Measurements from ENCODE around the gene PCGF3.

The PCGF3 gene

GRCh38 chr4:723751-724530 lies 18.3 kb downstream of the PCGF3 start:
- H3K9me3 ChIP-seq (ENCODE audit: insufficient read depth, low read length): no peaks in the 10 kb centered on the region
- TF ChIP-seq EZH2phosphoT487 (conservative IDR thresholded peaks at IDR 0.05; ENCODE audit: low read length): no peak
- TF ChIP-seq, protein P1, sequence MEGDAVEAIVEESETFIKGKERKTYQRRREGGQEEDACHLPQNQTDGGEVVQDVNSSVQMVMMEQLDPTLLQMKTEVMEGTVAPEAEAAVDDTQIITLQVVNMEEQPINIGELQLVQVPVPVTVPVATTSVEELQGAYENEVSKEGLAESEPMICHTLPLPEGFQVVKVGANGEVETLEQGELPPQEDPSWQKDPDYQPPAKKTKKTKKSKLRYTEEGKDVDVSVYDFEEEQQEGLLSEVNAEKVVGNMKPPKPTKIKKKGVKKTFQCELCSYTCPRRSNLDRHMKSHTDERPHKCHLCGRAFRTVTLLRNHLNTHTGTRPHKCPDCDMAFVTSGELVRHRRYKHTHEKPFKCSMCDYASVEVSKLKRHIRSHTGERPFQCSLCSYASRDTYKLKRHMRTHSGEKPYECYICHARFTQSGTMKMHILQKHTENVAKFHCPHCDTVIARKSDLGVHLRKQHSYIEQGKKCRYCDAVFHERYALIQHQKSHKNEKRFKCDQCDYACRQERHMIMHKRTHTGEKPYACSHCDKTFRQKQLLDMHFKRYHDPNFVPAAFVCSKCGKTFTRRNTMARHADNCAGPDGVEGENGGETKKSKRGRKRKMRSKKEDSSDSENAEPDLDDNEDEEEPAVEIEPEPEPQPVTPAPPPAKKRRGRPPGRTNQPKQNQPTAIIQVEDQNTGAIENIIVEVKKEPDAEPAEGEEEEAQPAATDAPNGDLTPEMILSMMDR (IDR thresholded peaks at IDR 0.05; ENCODE audit: insufficient read depth, low read length, poor library complexity, severe bottlenecking): no peak
- no peaks in the 10 kb centered on the region; the same call in 1 of the 2 replicates for H4K20me1 ChIP-seq (ENCODE audit: low read depth, low read length)
- no peak overlapping the region for H3K9ac ChIP-seq (ENCODE audit: low read length)
- H3K79me2 ChIP-seq (ENCODE audit: insufficient read depth, low read length): peaks cover 67% of the 10 kb centered on the region
- no peak overlapping the region for H2AFZ ChIP-seq (ENCODE audit: low read depth, low read length, severe bottlenecking)
- H3K27me3 ChIP-seq (ENCODE audit: low read length): no peaks in the 10 kb centered on the region
- no peaks in the 10 kb centered on the region for H3F3A ChIP-seq (ENCODE audit: insufficient read depth)
- no peak overlapping the region for H3K4me3 ChIP-seq (ENCODE audit: insufficient read depth, low read length, poor library complexity, severe bottlenecking)
- H3K9me2 ChIP-seq (replicated peaks; ENCODE audit: insufficient read depth, low read length): no peaks in the 10 kb centered on the region
- no peak overlapping the region for H3K27ac ChIP-seq (ENCODE audit: low read depth, low read length)
- H3K4me2 ChIP-seq (ENCODE audit: low read depth, low read length, poor library complexity, severe bottlenecking): no peak overlapping the region
- H3K36me3 ChIP-seq (ENCODE audit: low read length): no peaks in the 10 kb centered on the region

- no peaks in the 10 kb centered on the region for H3F3A ChIP-seq (ENCODE audit: insufficient read depth)
- peaks cover 51% of the 10 kb centered on the region for H3K79me2 ChIP-seq (ENCODE audit: insufficient read depth, low read length)
- no peaks in the 10 kb centered on the region for H3K9me2 ChIP-seq (replicated peaks; ENCODE audit: insufficient read depth, low read length)
- H4K20me1 ChIP-seq (ENCODE audit: low read depth, low read length): no peaks in the 10 kb centered on the region; the same call in 1 of the 2 replicates
- H3K27me3 ChIP-seq (ENCODE audit: low read length): no peaks in the 10 kb centered on the region
- no peak overlapping the region for H2AFZ ChIP-seq (ENCODE audit: low read depth, low read length, severe bottlenecking)
- no peak overlapping the region for H3K9ac ChIP-seq (ENCODE audit: low read length)
- H3K4me2 ChIP-seq (ENCODE audit: low read depth, low read length, poor library complexity, severe bottlenecking): no peak overlapping the region
- TF ChIP-seq, protein P1 (IDR thresholded peaks at IDR 0.05; ENCODE audit: insufficient read depth, low read length, poor library complexity, severe bottlenecking): no peak
- no peak for TF ChIP-seq EZH2phosphoT487 (conservative IDR thresholded peaks at IDR 0.05; ENCODE audit: low read length)
- no peaks in the 10 kb centered on the region for H3K9me3 ChIP-seq (ENCODE audit: insufficient read depth, low read length)
- no peak overlapping the region for H3K27ac ChIP-seq (ENCODE audit: low read depth, low read length)
- no peak overlapping the region for H3K4me3 ChIP-seq (ENCODE audit: insufficient read depth, low read length, poor library complexity, severe bottlenecking)
- no peaks in the 10 kb centered on the region for H3K36me3 ChIP-seq (ENCODE audit: low read length)
Observed at GRCh38 chr4:725391-726234, 20.0 kb downstream of the PCGF3 start.

- H3K27ac ChIP-seq (ENCODE audit: low read depth, low read length): no peak overlapping the region
- H3K79me2 ChIP-seq (ENCODE audit: insufficient read depth, low read length): peaks cover 44% of the 10 kb centered on the region
- no peak overlapping the region for H3K9ac ChIP-seq (ENCODE audit: low read length)
- no peaks in the 10 kb centered on the region for H3K36me3 ChIP-seq (ENCODE audit: low read length)
- H3K9me2 ChIP-seq (replicated peaks; ENCODE audit: insufficient read depth, low read length): no peaks in the 10 kb centered on the region
- H4K20me1 ChIP-seq (ENCODE audit: low read depth, low read length): no peaks in the 10 kb centered on the region; the same call in 1 of the 2 replicates
- TF ChIP-seq, protein P1 (IDR thresholded peaks at IDR 0.05; ENCODE audit: insufficient read depth, low read length, poor library complexity, severe bottlenecking): no peak
- TF ChIP-seq EZH2phosphoT487 (conservative IDR thresholded peaks at IDR 0.05; ENCODE audit: low read length): no peak
- no peaks in the 10 kb centered on the region for H3F3A ChIP-seq (ENCODE audit: insufficient read depth)
- no peak overlapping the region for H2AFZ ChIP-seq (ENCODE audit: low read depth, low read length, severe bottlenecking)
- H3K4me3 ChIP-seq (ENCODE audit: insufficient read depth, low read length, poor library complexity, severe bottlenecking): no peak overlapping the region
- H3K4me2 ChIP-seq (ENCODE audit: low read depth, low read length, poor library complexity, severe bottlenecking): no peak overlapping the region
- H3K9me3 ChIP-seq (ENCODE audit: insufficient read depth, low read length): no peaks in the 10 kb centered on the region
- no peaks in the 10 kb centered on the region for H3K27me3 ChIP-seq (ENCODE audit: low read length)
Observed at GRCh38 chr4:726235-726787, 20.7 kb downstream of the PCGF3 start.
